DMS 273 (cell line): ENCODE data around the gene LVRN.

Experiments
- DNase-seq: peaks from one replicate; lab custom pipeline; 2025; ENCODE audit not compliant: unreplicated experiment; lab: John Stamatoyannopoulos, UW

Gene LVRN

DNA sequence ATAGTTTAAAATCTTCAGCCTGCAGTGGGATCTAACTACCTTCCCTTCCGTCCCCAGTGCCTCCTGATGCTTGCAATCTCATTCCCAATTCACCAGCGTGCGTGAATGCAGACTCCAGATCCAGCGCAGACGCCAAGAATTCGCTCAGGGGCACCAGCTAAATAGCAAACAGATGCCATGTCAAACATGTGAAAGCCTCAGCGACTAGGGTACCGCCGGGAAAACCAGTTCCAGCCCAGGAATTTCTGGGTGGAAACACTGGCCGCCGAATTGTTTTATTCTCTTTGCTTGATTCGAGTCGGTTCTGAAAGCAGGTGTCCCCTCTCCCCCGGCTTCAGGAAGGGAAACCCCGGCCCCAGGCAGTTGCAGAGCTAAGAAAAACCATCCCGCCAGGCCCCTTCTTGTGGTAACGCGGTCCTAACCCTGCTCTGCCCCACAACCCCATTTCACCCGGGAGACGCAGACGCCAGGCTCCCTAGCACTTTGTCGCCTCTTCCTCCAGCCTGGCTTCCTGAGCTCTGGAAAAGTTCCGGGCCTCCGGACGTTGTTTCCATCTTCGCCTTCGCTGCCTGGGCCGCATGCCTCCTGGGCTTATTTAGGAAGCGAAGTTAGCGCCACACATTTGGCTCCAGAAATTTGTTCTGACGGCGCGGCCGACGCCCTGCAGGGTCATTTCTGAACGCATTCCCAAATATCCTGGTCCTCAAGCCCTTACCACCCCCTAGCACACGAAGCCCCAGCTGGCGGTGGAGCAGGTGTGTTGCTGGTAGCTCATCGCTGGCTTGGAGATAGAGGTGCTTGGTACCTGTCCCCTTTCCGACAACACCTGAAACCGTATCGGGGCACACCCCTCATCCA lies 665 bp upstream of the LVRN start:
- peak; percentile 63 for DNase-seq

DNA sequence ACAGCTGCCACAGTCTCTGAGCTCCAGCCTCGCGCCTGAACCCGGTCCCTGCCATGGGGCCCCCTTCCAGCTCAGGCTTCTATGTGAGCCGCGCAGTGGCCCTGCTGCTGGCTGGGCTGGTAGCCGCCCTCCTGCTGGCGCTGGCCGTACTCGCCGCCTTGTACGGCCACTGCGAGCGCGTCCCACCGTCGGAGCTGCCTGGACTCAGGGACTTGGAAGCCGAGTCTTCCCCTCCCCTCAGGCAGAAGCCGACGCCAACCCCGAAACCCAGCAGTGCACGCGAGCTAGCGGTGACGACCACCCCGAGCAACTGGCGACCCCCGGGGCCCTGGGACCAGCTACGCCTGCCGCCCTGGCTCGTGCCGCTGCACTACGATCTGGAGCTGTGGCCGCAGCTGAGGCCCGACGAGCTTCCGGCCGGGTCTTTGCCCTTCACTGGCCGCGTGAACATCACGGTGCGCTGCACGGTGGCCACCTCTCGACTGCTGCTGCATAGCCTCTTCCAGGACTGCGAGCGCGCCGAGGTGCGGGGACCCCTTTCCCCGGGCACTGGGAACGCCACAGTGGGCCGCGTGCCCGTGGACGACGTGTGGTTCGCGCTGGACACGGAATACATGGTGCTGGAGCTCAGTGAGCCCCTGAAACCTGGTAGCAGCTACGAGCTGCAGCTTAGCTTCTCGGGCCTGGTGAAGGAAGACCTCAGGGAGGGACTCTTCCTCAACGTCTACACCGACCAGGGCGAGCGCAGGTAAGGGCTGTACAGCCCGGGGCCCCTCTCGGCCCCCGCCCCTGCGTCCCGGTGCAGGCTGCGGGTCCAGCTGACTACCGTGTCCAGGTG lies 509 bp downstream of the LVRN start:
- peak; percentile 55 for DNase-seq

DNA sequence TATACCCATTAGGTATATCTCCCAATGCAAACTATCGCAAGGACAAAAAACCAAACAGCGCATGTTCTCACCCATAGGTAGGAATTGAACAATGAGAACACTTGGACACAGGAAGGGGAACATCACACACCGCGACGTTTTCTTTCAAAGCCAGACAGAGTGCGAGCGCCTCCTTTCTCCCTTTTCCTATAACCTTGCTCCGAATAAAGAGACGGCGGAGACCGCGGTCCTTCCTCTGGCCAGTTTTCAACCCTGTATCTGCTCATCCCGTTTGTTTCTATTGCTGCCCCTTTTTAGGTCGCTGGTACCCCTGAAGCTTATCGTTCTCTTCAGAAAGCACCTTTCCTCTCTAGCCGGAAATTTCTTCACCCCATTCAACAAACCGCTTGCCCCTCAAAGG lies 1.3 kb downstream of the LVRN start:
- DNase-seq = no peak

DNA sequence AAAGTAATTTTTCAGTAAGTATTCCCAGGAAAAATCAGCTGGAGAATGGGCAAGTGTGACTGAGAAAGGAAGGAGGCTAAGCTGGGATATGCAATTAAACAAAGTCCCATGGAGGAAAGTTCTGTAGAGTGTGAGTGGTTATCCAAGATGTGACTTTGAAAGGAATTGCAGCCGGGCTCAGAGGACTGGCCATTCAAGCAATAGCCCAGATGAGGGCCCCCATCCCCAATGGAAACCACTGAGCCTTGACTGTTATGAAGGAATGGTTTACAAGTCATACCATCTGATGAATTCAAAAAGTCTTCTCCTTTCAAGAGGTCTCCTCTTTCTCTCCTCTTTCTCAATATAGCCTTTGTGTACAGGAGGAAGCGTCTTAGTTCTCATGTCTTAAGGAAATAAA lies 6.5 kb downstream of the LVRN start:
- DNase-seq = no peak

DNA sequence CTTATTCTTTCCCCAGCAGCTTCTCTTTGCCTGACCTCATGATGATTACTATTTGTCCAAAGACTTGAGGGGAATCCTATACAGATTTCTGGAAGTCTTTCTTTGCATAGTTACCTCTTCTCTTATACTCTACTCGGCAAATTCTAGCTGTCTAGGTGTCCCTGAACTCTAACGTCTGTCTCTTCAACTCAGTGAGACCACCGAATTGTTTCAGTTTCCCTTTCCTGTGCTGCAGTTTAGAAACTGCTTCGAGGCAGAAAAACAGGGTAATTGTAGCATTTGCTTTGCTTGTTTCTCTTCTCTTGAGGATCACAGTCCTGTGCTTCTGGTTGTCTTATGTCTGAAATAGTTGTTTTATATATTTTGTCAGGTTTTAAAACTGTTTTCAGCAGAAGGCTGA lies 14.8 kb downstream of the LVRN start:
- DNase-seq = no peak

DNA sequence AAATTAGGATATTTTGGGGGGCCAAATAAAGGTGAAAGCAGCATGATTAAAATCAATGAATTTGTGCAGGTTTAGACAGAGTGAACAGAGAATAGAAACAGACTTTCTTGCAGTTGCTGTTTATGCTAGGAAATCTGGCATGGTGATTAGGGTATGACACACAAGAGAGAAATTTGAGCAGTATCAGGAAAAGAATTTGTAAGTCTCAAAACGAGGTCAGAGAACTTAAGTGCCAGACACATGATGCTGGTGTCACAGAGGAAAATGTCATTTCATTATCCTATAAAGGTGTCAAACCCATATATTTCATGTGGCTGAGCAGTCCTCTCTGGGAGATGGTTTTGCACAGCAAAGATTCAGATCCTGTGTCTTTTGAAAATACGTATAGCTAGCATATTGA lies 15.7 kb downstream of the LVRN start:
- no peak for DNase-seq

DNA sequence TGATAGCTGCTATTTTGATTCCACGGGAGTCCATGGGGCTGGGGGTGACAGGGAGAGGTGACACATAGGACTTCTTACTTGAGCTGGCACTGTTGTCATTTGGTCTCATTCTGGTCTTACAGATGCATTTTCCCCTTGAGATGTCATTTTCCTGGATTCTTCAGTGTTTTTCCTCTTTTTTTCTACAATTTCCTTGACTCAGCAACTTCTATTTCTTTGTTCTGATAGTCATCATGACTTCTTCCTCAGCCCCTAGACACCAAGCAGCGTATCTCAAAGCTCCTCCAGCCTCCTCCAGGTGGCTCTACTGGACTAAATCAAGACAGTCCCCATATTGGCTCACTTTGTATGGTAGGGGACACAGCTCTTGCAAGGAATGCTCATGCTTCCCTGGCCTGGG lies 16.5 kb downstream of the LVRN start:
- DNase-seq = no peak

DNA sequence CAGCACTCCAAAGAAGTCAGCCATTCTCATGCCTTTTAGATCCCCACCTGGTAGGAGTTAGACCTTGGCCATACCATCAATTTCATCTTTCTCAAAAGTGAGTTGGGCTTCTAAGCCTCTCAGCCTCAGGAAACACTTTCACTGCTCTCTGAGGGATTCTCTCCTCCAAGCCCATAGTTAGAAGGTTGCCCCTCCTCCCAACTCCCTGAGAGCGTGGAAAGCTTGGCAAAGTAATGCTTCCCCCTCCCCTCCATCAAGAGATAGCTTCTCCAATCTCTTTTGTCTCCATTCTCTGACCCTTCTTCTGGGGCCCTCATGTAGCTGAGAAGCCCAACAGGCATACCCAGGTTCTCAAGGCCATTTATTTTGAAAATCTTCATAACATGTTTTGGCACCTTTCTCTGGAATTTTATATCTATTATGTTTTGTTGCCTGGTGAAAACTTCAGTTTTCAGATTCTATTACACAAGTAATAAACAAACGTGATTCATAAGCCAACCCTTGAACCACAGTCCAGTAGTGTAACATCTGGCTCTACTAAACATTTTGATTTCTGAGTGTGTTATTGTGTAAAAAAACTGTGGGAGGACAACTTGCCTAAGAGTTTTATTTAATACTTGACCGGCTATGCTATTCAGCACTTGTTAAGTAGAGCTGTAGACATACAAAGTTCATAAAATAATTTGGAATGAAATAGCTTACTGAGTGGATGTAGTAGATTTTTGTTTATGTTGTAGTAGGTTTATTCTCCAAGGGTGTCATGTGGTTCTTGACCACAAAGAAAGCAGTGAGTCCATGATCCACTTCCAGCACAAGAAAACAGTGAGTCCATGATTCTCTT lies 17.1 kb downstream of the LVRN start:
- no peak for DNase-seq

DNA sequence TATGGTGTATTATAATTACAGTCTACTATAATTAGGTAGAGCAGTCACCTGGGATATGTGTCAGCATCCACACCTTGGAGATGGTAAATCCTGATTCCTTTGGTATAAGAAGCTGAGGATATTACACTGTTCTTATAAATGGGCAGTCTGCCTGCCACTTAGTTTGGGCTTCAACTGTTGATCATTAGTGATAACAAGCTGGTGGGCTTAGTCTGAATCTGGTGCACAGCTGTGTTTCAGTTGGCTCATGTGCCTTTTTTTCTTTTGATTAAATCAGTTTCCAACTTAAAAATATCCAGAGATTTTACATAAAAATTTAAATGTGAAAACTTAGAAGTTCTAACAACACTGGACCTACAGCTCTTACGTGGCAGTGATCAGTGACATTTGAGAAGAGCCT lies 21.2 kb downstream of the LVRN start:
- DNase-seq = peak; percentile 87

DNA sequence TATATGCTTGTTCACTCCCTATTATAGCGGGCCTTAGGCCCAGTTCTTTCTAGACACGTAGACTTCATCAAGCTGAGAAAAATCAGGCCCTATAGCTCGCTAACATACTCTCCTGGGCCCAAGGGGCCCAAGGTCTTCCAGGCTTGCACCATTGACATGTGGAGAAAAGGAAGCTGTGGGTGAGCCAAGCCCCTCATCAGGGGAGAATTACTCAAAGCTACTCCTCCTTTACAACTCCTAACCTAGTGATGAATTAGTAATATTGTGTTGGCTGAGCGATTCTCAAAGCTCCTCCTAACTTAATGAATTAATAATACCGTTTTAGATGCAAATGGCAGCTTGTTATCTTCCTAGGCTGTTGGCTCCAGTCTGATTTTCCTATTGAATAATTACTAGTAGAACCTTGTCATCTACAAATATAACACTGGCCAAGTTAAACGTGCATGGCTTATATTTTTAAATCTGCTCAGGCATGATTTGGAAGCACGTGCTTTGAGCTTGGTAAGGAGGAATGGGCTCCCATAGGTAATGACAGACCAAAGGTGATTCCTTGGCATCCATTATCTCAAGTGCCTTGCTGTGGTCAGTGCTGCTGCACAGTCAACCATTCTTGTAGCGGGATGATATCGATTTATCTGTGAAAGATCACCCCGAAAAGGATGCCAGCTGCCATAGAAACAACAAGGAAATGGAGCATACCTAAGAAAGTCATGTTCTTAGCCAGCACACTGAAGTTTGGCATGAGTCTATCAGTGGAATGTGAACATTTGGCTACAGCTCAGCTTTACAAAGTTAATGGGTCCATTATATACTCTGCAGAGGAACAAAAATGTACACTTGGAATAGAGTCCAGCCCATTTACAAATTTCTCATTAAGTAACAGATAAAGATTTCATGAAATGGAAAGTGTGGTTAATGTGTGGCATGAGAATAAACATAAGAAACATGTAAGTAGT lies 23.8 kb downstream of the LVRN start:
- peak; percentile 23 for DNase-seq

DNA sequence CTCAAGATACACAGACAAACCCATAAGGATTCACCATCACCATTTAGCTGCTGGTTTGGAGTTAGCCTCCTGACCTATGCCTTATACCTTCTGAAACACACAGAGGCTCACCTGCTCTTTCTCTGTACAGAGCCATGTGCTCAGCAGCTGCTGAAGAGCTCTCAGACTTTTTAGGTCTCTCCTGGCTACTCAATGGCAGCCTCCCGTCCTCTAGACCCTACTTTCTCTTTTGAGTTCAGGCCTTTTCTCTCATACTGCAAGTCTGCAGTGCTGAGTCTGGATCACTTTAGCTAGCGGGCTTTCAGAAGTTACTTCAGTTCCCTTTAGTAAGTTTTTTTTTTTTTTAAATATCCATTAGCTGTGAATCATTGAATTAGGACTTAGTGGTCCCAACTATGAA lies 25.7 kb downstream of the LVRN start:
- no peak for DNase-seq

DNA sequence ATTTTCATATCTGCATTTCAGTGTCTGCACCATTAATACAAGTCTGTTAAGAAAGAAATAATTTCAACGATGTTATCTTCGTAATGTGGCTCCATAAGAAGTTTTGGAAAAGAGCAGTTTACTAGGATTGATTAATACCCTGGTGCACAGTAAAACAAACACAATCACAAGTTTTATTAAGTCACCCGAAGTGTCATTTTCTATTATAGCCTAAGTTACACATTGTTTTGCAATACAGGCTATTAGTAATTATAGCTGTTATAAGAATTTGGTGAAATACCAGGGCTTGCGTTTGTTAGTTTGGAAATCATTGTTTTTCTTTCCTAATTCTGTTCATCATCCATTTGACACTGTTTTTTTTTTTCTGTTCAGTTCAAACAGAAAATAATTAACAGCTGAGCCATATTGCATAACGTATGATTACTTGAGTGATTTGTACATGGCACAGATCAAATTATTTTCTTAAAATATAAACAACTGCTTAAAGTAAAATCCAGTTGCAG lies 30.6 kb downstream of the LVRN start:
- no peak for DNase-seq

DNA sequence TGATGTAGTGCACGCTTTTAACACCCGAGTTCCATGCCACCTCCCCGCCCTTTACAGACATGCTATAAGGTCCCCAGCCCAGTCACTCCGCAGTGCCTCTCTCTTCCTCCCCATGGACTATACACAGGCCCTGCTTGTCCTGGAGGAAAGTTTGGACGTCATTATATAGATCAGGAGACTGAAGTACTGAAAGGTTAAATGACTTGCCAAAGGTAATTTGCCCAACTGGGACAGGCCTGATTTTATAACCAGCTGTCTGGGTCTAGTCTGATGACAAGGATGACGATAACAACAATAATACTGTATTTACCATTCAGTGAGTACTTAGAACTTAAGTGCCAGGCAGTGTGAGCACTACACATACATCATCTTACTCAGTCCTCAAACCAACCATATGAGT lies 33.1 kb downstream of the LVRN start:
- DNase-seq = no peak

DNA sequence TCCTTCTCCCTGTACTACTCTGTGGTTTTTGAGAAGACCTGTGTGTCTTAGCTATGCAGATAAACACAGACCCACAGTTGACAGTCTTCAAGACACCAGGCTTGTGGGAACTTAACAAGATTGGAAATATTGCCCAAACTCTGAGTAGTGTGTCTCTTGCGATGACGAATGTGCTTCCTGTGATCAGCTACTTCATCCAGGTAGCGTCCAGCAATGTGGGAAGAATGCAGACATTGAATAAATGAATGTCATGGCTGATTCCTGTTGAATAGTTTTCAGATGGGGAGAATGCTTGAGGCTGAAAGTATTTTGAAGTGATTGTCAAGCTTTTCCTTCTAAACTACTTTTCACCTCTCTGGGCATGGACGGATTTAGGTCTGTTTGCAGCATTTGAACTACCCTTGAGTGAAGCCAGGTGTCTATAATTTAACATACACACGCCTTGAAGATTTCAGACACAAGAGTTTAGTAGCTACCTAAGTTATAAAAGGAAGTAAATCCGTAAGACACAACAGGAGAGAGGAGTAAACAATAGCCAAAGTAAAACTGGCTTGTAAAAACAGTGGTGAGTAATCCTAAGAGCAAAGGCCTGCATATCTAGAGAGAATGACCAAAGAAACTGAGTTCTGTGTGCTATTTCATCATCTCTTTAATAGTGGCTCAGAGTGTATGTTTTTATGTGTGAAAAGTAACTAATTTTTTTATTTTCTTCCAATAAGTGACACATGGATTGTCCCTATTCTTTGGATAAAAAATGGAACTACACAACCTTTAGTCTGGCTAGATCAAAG lies 40.0 kb downstream of the LVRN start:
- no peak for DNase-seq

DNA sequence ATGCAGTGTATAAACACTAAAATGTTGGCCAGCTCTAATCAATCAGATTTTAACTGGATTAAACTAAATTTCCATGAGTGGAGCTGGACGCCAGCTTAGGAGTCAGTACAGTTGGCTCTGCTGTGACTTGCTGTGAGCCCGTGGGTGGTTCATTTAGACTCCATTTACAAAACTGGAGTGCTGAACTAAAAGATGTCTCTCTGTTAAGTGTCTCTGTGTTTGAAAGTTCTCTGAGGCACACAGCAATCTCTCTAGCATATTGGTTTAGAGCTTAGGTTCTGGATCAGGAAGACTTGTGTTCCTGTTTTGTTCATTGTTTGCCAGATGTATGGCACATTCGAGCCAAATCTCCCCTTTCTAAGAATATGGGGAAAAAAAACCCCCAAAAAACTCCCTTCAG lies 42.0 kb downstream of the LVRN start:
- DNase-seq = no peak

DNA sequence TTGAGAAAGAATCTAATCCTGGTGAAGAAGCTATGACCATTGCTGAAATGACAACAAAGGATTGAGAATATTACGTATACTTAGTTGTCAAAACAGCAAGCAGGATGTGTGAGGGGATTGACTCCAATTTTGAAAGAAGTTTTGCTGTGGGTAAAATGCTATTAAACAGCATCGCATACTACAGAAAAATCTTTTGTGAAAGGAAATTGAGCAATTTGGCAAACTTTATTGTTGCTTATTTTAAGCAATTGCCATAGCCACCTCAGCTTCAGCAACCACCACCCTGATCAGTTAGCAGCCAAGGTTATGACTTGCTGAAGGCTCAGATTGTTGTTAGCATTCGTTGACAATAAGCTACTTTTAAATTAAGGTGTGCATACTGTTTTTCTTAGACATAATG lies 47.5 kb downstream of the LVRN start:
- DNase-seq = no peak

DNA sequence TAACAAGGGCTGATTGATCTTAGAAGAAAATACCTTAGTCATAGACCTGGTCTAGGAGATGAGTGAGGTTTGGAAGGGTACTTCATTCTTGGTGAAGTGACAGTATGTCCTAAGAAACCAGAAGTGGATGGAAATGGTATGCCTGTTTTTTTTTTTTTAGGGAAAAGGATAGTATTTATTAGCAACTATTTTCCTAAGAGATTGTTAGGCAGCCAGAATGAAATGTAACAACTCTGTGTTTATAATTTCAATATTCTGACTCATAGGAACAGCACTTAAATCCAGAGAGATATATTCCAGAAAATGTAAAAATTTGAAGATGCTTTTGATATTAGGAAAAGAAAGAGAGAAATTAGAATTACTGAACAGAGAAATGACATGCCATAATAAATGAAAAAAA lies 48.8 kb downstream of the LVRN start:
- no peak for DNase-seq

DNA sequence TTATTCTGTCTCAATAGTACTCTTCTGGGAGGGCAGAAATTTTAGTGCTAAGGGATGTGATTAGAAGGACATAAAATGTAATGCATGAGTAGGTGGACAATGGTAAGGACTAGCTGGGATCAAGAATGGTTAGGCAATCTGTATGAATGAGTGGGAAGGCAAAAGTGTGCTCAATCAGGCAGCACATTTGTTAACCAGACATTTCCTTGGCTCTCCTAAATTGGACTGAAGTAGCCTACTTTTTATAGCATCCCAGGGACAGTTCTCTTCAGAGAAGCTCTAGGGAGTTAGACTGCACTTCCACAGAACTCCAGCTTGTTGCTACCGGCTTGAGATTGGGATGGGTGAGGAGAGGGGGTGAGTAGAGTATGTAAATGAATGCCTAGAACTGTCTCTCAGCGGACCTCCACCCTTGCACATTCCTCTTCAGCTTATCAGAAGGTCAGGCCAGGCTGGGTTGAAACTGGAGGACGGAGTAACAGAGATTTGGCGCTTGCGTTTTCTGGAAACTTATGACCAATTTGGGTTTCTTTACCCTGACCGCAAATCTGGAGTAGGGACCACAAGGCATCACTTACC lies 51.0 kb downstream of the LVRN start:
- DNase-seq = no peak

DNA sequence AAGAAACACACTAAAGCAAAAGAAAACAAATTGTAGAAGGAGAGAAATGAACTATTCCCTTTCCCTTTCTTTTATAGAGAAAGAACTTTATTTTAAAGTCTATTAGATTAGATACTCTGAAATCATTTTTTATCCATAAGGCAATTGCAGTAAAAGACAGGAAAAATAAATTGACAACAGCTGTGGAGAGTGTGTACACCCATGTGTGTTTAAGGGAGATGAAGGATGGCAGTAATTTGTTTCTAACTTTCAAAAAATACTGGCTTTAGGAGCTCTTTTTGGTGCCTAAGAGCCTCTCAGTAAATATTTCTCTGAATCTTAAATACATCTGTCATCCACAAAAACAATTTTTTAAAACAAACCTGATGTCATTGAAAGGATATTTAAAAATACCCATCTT lies 51.7 kb downstream of the LVRN start:
- DNase-seq = no peak
